22Rv1 (cell line): ENCODE data around the gene TRAF3.

Source experiments
- ZFX ChIP-seq: fragments of 450-650 bp; IDR thresholded peaks from 2 replicates; pipeline ENCODE4 v1.6.1; 2017; ENCODE audit warnings: antibody characterized with exemption, borderline replicate concordance
- TF ChIP-seq, protein P1 (sequence below): fragments of 450-650 bp; IDR thresholded peaks from 2 replicates; pipeline ENCODE4 v1.5.1; 2017; ENCODE audit warnings: mild to moderate bottlenecking

DNA sequence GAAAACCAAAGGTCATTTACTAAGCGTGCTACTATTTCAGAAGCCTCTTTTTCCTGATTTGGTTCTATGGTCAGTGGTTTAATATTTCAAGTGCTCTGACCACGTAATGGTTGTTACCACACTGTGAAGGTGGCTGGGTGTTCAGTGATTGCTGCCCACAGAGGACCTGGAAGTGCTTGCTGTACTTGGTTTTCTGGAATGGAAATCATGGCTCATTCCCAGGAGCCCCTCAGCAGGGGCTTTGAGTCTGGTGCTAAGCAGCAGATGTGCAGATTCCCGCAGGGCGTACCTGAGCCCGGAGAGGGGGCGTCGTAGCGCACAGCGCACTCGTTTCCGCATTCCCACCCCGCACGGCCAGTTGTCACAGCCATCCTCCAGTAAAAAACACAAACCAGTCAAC is 50.5 kb downstream of the TRAF3 start:
- TF ChIP-seq, protein P1, sequence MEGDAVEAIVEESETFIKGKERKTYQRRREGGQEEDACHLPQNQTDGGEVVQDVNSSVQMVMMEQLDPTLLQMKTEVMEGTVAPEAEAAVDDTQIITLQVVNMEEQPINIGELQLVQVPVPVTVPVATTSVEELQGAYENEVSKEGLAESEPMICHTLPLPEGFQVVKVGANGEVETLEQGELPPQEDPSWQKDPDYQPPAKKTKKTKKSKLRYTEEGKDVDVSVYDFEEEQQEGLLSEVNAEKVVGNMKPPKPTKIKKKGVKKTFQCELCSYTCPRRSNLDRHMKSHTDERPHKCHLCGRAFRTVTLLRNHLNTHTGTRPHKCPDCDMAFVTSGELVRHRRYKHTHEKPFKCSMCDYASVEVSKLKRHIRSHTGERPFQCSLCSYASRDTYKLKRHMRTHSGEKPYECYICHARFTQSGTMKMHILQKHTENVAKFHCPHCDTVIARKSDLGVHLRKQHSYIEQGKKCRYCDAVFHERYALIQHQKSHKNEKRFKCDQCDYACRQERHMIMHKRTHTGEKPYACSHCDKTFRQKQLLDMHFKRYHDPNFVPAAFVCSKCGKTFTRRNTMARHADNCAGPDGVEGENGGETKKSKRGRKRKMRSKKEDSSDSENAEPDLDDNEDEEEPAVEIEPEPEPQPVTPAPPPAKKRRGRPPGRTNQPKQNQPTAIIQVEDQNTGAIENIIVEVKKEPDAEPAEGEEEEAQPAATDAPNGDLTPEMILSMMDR: no peak
- TF ChIP-seq ZFX: no peak
